Gastroesophageal sphincter (tissue), 4 donors: ENCODE measurements around the gene THAP6. TPM values are rescaled to one million over a fixed set of nuclear protein-coding genes. Genes with fewer than 3 reads are reported as not detected.
A peak's percentile ranks its signal among the peaks of the same experiment; 100 is the strongest.

Experiments used
- ATAC-seq: fragments of 150-250 bp; one replicate; pipeline ENCODE4 v1.9.1; 2016; ENCODE audit warnings: mild to moderate bottlenecking, moderate library complexity
- H3K27ac ChIP-seq, 4 donors: fragments of 200-600 bp; sonication (generic) in 3 of 4; 1 replicate in 3 of 4; 2 replicates in 1 of 4; pipeline ENCODE4 v1.5.1; 2016 to 2019
- H3K27me3 ChIP-seq: fragments of 200-600 bp; sonication (generic); one replicate; pipeline ENCODE4 v1.5.1; 2019
- H3K36me3 ChIP-seq, 2 donors: fragments of 200-600 bp; sonication (generic); one replicate each; pipeline ENCODE4 v1.5.1; 2019; ENCODE audit warnings: control low read depth in 1 of 2
- H3K4me1 ChIP-seq, 3 donors: fragments of 200-600 bp; sonication (generic); 1 replicate in 2 of 3; 2 replicates in 1 of 3; pipeline ENCODE4 v1.5.1; 2016 to 2019; ENCODE audit warnings: control low read depth in 2 of 3
- H3K4me3 ChIP-seq, 2 donors: fragments of 200-600 bp; sonication (generic); one replicate each; pipeline ENCODE4 v1.5.1; 2019; ENCODE audit warnings: mild to moderate bottlenecking in 1 of 2, moderate library complexity in 1 of 2
- H3K9me3 ChIP-seq, 3 donors: fragments of 200-600 bp; sonication (generic); one replicate each; pipeline ENCODE4 v1.5.1; 2017 to 2019; ENCODE audit warnings: control low read depth in 2 of 3
- EP300 ChIP-seq: sonication (generic); formaldehyde crosslinking; IDR thresholded peaks from one replicate; pipeline ENCODE4 v1.6.1; 2017; ENCODE audit warnings: antibody characterized with exemption, mild to moderate bottlenecking
- POLR2A ChIP-seq, 2 donors: fragments of 450-650 bp; IDR thresholded peaks; one replicate each; pipeline ENCODE4 v1.6.1; 2017; ENCODE audit warnings: antibody characterized with exemption in 2 of 2, mild to moderate bottlenecking in 2 of 2, moderate library complexity in 1 of 2
- POLR2AphosphoS5 ChIP-seq: sonication (generic); formaldehyde crosslinking; IDR thresholded peaks from one replicate; pipeline ENCODE4 v1.6.1; 2017; ENCODE audit warnings: antibody characterized with exemption
- WGBS, 2 donors: methylation state at CpG; one replicate each; pipeline ENCODE4 v1.1.5; 2018; ENCODE audit warnings: low coverage in 1 of 2; 5-methylcytosine and 5-hydroxymethylcytosine counted together
- total RNA-seq, 4 donors: library from RNA; depleted of rRNA; stranded (reverse); fragments of >200 nt; gene quantifications; one replicate each; pipeline ENCODE4 v1.1.0, GENCODE V29; 2016
- TF ChIP-seq, protein P1 (sequence below), 4 experiments: fragments of 200-600 bp in 2 of 4; fragments of 450-650 bp in 2 of 4; sonication (generic) in 1 of 4; IDR thresholded peaks; one replicate each; pipeline ENCODE4 v1.5.1; 2017 to 2019; ENCODE audit warnings: antibody characterized with exemption in 4 of 4, mild to moderate bottlenecking in 2 of 4, moderate library complexity in 2 of 4

The THAP6 gene, protein sequence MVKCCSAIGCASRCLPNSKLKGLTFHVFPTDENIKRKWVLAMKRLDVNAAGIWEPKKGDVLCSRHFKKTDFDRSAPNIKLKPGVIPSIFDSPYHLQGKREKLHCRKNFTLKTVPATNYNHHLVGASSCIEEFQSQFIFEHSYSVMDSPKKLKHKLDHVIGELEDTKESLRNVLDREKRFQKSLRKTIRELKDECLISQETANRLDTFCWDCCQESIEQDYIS
- total RNA-seq = 10 to 100 TPM in 3 of 4 donors, 1 to 10 TPM in 1; 8.8 to 37.8 (median 16.2) TPM

GRCh38 chr4:75514131-75514948 lies at the start of gene THAP6, which contains the start of gene RCHY1:
TSS of gene THAP6 (plus strand) at chr4:75514473. CDS start at chr4:75515453, 980 bp downstream.
TSS of gene RCHY1 (minus strand) at chr4:75514403. CDS start at chr4:75514286, 117 bp downstream.
- peaks cover 0 to 22% of the 10 kb centered on the region in 2 donors for H3K36me3 ChIP-seq
- 0% methylated on average over 11 of the region's 61 CpGs; no CpG with 5 or more reads in 1 of the 2 donors for WGBS, 2 donors
- H3K4me1 ChIP-seq = peaks cover 14 to 67% (median 18%) of the 10 kb centered on the region in 3 donors
- no peaks in the 10 kb centered on the region for H3K27me3 ChIP-seq
- ATAC-seq = peak; percentile 98
- no peaks in the 10 kb centered on the region for H3K9me3 ChIP-seq
- H3K4me3 ChIP-seq = peak within 1 kb of the TSS; percentile 63 to 69
- peak within 1 kb of the TSS; percentile 64 to 99 (median 95) for H3K27ac ChIP-seq
- TF ChIP-seq, protein P1, sequence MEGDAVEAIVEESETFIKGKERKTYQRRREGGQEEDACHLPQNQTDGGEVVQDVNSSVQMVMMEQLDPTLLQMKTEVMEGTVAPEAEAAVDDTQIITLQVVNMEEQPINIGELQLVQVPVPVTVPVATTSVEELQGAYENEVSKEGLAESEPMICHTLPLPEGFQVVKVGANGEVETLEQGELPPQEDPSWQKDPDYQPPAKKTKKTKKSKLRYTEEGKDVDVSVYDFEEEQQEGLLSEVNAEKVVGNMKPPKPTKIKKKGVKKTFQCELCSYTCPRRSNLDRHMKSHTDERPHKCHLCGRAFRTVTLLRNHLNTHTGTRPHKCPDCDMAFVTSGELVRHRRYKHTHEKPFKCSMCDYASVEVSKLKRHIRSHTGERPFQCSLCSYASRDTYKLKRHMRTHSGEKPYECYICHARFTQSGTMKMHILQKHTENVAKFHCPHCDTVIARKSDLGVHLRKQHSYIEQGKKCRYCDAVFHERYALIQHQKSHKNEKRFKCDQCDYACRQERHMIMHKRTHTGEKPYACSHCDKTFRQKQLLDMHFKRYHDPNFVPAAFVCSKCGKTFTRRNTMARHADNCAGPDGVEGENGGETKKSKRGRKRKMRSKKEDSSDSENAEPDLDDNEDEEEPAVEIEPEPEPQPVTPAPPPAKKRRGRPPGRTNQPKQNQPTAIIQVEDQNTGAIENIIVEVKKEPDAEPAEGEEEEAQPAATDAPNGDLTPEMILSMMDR (IDR thresholded peaks at IDR 0.05) = peak in 3 of 4 experiments; percentile 3 to 24 (median 18)
- peak; percentile 77 to 84 for TF ChIP-seq POLR2A (IDR thresholded peaks at IDR 0.05)
- TF ChIP-seq EP300 = no peak
- TF ChIP-seq POLR2AphosphoS5 = peak; percentile 93

GRCh38 chr4:75469896-75470295 lies 44.4 kb upstream of the THAP6 start:
- no peak for TF ChIP-seq POLR2AphosphoS5
- no peak for TF ChIP-seq EP300
- no peak for TF ChIP-seq POLR2A (IDR thresholded peaks at IDR 0.05)
- TF ChIP-seq, protein P1 (IDR thresholded peaks at IDR 0.05) = no peak
- Histone ChIP-seq H3K4me1 (no peaks in the 10 kb centered on the region), H3K27ac (no peak overlapping the region), H3K36me3 (no peaks in the 10 kb centered on the region), H3K9me3 (no peaks in the 10 kb centered on the region), H3K4me3 (no peak overlapping the region), H3K27me3 (no peaks in the 10 kb centered on the region)
- 88 to 94% methylated on average over 1 of the region's 1 CpG for WGBS, 2 donors
- ATAC-seq = no peak

DNA sequence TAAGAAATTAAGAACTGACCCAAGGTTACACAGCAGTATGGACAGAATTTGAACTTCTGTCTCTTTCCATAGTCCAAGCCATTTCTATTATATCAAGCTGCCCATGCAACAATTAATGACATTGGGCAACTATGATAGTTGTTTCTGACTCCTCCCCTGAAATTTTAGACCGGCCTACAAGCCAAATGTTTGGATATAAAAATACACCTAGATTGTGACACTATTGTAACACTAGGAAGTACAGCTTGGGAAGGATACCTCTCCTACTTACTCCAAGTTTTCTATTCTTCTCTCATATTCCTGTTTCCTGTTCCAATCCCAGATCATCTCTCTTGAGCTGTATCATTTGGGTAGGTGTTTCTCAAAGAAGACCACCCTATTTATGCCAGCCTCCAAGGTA lies 43.5 kb upstream of the THAP6 start:
- WGBS, 2 donors = 82% methylated on average over 1 of the region's 1 CpG; no CpG with 5 or more reads in 1 of the 2 donors
- Histone ChIP-seq H3K27ac (no peak overlapping the region), H3K4me1 (no peaks in the 10 kb centered on the region), H3K9me3 (no peaks in the 10 kb centered on the region), H3K36me3 (no peaks in the 10 kb centered on the region), H3K4me3 (no peak overlapping the region), H3K27me3 (no peaks in the 10 kb centered on the region)
- ATAC-seq = no peak
- TF ChIP-seq EP300 (no peak), POLR2A (IDR thresholded peaks at IDR 0.05) (no peak), POLR2AphosphoS5 (no peak)
- TF ChIP-seq, protein P1 (IDR thresholded peaks at IDR 0.05) = no peak

GRCh38 chr4:75477201-75477600 lies 37.1 kb upstream of the THAP6 start:
- H3K27me3 ChIP-seq = no peaks in the 10 kb centered on the region
- H3K36me3 ChIP-seq = peaks cover 0 to 37% of the 10 kb centered on the region in 2 donors
- no peak for ATAC-seq
- H3K4me1 ChIP-seq = no peaks in the 10 kb centered on the region
- no peak overlapping the region for H3K27ac ChIP-seq
- no peaks in the 10 kb centered on the region for H3K9me3 ChIP-seq
- WGBS, 2 donors = 100% methylated on average over 3 of the region's 3 CpGs; no CpG with 5 or more reads in 1 of the 2 donors
- no peak overlapping the region for H3K4me3 ChIP-seq
- TF ChIP-seq POLR2AphosphoS5 = no peak
- TF ChIP-seq, protein P1 (IDR thresholded peaks at IDR 0.05) = no peak
- TF ChIP-seq POLR2A (IDR thresholded peaks at IDR 0.05) = no peak
- no peak for TF ChIP-seq EP300
